ENCODE results near the gene QDPR.

DNA sequence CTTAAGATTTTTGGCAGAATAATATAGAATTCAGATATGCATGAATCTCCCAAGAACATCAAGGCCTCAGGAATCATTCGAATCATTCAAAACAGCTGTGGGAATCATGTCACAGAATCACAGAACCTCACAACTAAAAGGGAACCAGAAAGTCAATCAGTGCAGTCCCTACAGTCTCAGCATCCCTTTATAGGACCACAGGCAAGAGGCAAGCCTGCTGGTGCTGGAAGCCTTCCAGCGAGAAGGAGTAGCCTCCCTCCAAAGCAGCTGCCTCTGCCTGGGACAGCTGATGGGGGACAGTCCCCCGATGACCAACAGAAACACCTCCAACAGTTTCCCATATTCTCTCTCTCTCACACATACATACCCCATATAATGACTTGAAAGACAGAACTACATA lies 20.7 kb downstream of the QDPR start:
- TF ChIP-seq, protein P1, sequence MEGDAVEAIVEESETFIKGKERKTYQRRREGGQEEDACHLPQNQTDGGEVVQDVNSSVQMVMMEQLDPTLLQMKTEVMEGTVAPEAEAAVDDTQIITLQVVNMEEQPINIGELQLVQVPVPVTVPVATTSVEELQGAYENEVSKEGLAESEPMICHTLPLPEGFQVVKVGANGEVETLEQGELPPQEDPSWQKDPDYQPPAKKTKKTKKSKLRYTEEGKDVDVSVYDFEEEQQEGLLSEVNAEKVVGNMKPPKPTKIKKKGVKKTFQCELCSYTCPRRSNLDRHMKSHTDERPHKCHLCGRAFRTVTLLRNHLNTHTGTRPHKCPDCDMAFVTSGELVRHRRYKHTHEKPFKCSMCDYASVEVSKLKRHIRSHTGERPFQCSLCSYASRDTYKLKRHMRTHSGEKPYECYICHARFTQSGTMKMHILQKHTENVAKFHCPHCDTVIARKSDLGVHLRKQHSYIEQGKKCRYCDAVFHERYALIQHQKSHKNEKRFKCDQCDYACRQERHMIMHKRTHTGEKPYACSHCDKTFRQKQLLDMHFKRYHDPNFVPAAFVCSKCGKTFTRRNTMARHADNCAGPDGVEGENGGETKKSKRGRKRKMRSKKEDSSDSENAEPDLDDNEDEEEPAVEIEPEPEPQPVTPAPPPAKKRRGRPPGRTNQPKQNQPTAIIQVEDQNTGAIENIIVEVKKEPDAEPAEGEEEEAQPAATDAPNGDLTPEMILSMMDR (IDR thresholded peaks at IDR 0.05): no peak
- TF ChIP-seq POLR2A (IDR thresholded peaks at IDR 0.05): no peak
